Measurements from ENCODE around the gene GOLGA6A.
"Not testable (repeated sequence)": the region's sequence is repeated elsewhere in the genome, so short reads cannot be mapped to it uniquely, and the experiment has no call there.

GOLGA6A gene, protein sequence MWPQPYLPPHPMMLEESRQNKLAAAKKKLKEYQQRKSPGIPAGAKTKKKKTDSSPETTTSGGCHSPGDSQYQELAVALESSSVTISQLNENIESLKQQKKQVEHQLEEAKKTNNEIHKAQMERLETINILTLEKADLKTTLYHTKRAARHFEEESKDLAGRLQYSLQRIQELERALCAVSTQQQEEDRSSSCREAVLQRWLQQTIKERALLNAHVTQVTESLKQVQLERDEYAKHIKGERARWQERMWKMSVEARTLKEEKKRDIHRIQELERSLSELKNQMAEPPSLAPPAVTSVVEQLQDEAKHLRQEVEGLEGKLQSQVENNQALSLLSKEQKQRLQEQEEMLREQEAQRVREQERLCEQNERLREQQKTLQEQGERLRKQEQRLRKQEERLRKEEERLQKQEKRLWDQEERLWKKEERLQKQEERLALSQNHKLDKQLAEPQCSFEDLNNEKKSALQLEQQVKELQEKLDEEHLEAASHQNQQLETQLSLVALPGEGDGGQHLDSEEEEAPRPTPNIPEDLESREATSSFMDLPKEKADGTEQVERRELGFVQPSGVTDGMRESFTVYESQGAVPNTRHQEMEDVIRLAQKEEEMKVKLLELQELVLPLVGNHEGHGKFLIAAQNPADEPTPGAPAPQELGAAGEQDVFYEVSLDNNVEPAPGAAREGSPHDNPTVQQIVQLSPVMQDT

DNA sequence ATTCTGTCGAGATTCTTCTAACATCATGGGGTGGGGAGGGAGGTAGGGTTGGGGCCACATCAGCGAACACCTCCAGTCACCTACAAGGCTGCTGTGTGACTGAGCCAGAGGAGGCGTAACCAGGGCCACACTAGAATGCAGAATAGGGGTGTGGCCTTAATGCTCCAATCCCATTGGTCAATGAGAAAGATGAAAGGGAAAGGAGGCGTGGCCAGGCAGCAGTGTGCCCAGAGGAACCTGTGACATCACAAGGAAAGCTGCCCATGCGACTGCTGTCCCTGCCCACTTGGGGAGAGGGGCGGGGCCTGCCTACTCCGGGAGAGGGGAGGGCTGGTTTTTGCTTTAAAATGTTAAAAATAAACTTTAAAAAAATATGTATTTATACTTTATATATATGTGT lies at the start of gene GOLGA6A:
Gene GOLGA6A (minus strand): TSS at position 101 of the 400 bp plus-strand sequence. CDS start 41 bp downstream, at position 60.
- not testable (repeated sequence) for DNase-seq

DNA sequence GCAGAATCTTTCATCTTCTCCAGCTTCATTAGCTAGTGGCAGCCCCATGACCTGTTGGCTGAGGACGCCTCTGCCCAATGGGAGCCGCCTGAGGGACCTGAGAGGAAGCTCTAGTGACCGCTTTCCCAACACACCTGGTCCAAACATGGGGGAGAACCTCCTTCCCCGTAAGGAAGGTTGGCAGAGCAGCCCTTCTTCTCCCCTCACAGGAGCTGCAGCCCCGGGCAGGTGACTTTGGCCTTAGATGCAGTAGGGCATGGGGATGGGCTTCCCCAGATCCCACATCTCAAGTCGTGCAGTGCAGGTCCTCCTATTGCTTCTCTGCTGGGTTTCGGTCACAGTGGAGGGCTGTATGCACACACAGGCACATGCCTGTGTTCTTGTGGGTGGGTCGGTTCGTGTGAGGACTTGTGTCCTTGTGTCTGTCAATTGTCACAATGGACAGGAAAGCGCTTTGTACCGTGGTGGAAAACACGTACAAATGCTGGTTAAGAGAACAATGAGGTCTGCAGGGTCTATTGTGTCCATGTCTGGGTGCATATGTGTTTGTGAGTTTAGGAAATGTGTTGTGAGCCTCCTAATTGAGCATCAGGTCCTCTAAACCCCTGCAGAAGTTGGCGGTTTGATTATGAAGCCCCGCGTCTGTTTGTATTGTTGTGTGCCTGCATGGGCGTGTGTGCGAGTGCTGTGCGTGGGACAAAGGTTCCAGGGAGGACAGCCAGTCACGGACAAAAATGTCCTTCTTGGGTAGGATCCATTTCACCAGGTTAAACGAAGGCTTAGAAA lies 49.5 kb upstream of the GOLGA6A start:
- no peak for DNase-seq

DNA sequence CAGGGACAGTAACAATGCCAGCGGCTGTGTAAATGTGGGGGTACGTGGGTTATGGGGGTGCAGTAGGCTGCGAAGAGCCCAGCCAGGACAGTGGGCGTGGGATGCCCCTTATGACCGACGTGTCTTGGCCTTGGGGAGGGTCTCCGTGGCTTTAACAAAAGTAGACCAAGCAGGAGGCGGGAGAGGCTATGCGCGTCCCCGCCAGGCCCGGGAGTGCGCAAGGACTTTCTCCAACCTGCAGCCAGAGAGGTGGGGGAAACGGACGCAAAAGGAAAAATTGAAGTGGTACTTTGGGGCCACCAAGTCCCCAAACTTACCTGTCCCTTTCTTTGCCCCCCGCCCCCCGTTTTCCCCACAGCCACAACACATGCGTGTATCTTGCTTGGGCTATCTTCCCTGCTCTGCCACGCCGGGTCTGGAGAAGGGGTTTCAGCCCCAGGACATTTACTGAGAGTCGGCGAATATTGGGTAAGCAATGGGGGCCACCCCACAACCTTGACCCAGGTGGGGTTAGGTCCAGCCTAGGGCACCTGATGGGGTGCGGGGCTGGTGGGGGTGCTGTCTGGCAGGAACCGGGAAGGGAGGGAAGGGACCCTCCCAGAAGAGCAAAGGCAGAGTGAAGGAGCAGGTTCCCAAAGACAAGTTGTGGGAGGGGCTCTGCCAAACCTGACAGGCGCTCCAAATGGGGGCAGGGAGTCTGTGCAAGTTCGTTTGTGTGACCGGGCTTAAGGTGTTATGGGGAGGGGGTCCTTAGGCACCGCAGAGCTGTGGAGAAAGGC lies 48.7 kb upstream of the GOLGA6A start:
- no peak for DNase-seq

DNA sequence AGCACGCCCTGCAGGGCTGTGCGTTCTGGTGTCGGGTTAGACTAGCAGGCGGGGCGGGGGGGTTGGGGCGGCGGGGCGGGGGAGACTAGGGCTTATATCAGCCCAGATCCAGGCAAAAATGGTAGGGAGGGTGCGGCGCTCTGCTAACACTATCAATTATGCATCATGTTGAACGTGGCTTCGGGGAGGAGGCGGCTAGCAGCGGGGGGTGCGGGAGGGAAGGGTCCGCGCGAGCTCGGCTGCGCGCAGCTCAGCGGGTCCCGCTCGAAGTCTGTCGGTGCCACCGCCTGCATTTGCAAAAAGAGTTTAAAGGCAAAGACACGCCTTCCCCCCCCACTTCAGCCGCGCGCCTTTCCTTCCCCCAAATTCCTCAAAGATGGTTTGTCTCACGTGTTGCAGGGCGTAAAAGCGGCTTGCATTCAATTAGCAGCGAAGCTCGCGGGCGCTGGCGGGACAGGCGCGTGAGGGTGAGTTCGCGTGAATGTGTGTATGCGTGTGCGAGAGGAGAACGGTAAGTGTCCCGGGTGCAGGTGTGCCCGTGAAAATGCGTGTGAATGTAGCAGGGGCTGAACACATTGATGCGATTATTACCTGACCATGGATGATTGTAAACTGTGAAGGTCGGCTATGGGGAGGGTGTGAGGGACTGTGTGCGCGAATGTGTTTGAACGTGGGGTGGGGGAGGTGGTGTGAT lies 48.0 kb upstream of the GOLGA6A start, which contains the start of gene ISLR2:
Gene ISLR2 (plus strand): TSS at position 432 of the 694 bp plus-strand sequence. CDS start 2,169 bp downstream, outside the sequence.
- no peak for DNase-seq

DNA sequence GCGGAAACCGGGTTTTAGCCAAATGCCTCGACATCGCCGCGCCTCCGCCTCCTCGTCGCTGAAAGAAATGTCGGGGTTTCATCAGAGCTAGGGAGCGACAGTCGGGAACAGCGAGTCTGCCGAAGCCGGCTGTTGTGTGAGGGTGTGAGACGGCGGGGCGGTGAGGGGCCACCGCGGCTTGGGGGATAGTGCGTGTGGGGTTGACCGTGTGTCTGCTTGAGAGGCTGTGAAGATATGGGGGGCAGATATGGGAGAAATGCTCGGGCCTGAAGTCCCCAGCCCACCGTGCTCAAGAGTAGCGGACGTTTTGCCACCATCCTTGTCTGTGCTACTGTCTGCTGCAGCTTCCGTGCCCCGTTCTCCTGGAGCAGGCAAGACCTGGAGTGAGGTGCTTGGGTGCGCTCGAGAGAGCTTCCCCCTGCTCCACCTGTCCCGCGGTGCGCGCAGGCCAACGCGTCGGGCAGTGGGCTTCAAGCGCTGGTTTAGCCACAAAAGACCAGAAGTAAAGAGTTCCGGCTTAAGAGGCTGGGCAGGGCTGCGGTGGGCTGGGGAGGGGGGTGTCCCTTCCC lies 47.3 kb upstream of the GOLGA6A start:
- DNase-seq, result no peak

DNA sequence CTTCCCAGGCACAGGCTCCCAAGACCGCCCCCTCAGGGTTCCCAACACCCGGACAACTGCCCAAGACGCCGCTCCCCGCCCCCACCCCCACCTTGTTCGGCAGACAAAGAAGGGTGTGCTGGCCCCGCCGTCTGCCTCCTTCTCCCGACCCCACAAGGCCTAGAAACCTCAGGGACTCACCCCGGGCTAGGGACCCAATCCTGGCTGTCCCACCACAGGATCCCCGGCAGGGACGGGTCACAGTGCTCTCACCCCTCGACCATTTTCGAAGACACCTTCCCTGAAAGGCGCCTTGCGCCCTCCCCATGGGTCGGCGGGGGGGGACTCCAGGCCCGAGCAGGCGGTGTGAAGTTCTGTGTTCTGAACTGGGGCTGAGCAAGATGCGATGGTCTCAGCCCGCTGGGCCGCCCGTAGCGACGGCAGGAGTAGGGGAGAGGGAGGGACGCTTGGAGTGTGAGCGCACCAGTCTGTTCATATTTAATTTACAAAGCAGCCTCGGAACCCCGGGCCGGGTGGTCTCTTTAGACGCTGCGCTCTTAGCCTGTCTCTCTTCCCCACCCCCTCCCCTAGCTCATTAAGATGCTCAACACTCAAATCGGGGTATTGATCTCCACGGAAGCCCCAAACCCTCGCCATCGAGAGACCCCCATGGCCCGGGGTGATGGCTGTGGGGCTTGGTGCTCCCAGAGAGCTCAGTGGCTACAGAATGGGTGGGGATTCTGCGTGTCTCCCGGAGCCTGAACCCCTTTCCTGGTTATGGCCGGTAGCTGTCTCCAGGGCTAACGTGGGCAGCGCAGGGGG lies 46.6 kb upstream of the GOLGA6A start:
- no peak for DNase-seq

DNA sequence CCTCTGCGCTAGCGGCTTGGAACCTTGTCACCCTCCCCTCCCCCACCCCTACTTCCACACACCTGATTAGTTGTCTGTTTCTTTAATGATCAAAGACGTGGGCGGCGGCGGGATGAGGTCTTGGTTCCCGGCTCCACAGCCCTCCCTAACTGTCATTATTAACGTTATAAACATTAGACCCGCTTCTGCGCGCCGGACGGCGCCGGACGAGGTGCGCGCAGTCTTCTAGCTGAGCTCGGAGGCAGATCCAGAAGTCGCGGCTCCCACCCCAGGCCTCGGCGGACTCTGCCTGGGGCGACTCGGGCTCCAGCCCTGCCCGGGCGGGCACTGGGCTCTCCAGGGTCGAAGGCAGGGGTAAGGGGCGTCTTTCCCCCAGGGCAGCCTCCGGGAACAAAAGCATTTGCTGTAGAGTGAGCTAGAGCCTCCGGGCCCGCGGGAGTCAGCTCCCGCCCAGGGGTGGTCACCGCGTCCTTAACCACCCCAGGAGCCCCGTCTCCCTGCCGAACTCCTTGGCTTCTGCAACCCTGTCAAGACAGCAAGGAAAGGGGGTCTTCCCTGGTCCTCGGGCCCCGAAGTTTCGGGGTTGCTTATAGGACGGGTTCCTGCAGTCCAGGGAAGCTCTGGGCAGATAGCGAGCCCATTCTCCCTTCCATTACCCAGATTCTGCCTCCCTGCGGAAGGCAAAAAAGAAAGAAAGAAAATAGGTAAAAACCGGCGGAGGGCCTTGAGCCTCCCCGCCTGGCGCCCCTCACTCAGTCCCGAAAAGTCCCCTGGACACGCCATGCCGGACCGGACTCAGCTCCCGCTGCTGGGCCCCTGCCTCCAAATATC lies 45.8 kb upstream of the GOLGA6A start:
- DNase-seq, result no peak

DNA sequence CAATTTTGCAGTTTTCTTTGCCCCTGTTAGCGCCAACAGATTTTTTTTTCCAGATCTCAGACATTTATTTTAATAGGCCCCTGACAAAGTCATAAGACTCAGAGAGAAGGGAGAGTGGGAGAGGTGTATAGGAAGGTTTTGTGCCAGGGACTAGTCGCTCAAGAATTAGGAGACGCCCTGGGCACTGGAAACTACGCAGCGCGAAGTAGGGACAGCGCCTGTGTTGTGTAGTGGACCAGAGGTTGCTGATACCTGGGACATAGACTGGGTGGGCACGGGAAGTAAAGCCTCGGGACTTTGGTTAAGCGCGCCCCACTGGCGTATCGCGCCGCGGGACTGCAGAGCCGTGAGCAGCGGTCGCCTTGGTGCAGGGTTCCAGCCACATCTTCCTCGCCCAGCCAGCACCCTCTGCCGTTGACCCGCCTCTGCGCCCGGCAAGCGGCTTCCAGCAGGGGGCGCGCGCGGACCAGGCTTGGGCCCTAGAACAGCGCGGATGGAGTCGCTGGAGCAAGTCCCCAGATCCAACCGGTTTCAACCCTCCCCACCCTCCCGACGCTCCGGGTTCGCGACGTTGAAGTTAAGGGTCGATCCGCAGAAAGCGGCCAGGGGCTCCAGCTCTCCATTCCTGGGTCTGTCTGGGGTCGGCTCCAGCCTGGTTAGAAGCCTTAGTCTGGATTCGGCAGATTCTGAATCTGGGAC lies 45.1 kb upstream of the GOLGA6A start:
- peak; percentile 70 to 84 (median 78) for DNase-seq

DNA sequence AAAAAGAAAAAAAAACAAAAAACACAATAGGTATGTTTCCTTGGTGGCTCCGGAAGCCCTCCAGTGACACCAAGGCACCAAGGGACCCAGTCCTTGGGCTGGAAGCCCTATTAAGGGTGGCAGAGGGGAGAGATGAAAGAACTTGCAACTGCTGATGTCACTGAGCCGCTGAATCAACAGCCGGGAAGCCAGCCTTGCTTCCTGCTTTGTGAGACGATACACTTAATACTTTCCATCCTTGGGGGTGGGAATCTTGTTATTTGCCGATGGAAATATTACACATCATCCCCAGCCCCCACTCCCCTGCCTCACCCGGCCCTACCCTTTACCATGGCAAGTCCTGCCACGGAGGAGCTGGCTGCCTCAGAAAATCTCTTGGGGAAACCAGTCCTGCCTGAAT lies 42.4 kb upstream of the GOLGA6A start:
- DNase-seq, result no peak

DNA sequence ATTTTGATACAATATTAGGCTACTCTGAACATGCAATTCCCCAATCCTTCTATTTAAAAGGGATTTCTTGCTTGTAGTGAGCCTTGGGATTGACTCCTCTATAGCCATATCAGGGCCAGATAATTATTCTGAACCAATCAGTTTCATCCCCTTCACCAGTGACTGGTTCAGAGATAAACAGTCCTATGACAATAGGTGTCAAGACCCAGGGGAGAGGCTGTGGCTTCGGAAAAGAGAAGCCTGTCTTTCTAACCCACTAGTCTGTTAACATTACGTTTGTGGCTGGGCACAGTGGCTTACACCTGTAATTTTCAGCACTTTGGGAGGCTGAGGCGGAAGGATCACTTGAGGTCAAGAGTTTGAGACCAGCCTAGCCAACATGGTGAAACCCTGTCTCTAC lies 41.8 kb upstream of the GOLGA6A start:
- DNase-seq, result no peak

DNA sequence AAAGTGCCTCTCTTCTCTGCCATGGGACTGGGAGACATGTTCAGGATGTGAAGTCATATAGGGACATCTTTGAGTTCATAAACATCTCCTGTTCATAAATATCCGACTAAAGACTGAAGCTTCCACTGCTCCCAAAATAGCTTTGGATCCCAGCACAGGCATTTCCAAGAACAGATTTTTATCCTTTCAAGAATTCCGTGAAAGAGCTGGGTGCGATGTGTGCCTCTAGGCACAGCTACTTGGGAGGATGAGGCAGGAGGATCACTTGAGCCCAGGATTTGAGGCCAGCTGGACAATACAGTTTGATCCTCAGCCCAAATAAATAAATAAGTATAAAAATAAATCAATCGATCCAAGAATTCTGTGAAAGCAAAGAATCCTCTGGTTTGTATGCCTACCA lies 41.3 kb upstream of the GOLGA6A start:
- no peak for DNase-seq

DNA sequence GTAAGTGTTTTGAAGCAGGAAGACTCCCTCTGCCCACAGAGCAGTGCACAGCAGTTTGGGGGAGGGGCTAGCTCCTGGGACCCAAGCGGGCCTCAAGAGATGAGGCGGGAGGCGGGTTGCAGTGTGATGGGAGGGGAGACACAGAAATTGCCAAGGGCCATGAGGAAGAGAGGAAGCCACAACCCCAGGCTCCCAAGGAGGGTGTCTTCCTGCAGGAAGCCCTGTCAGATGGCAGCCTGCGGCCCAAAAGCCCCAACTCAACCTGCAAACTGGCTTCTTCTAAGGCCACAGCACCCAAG lies 40.7 kb upstream of the GOLGA6A start:
- DNase-seq, result no peak

DNA sequence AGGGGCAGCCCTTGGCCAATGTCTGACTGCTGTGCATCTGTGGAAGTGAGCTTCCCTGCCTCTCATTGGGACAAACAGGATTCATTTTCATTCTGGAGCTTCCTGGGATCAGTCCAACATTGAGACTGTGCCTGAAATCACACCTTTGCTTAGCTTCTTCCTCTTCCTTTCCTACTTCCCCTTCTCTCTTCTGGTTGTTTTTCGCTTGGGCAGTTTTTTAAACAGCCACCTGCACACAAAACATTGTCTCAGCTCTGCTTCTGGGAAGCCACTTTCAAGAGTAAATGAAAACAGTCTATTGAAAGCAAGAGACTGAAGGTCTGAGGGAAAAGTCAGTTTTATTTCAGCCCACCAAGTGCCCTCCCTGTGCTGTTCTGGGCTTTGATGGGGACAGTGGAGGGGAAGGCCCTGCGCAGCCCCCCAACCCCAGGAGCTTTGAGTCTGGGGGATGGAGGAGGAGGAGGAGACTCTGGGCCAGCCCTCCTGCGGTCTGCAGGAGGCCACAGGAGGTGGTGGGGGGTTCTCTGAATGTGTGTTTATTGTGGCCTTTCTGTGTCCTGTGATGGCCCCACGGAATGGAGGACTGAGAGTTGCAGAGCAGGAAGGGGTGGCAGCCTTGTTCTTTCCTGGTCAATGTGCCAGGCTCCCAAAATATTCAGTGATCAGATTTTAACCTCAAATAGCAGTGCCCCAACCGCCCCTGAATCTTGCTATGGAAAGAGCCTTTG lies 40.2 kb upstream of the GOLGA6A start:
- no peak for DNase-seq

DNA sequence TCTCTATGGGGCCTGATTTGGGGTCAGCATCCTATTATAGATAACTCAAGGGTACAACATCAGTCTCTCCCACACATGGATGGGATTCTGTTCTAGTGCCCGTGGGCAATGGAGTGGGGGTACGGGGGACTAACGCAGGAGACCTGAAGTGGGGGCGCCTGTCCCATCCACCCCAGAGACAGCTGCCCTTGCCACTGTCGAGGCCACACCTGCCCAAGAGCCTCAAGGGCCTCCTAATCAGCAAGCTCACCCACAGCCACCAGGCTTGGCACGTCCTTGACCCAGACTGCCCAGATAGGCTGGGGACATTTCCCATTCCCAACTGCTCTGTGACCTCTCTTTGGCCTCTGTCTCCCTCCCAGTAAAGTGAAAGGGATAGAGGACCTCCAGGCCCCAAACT lies 39.5 kb upstream of the GOLGA6A start:
- DNase-seq, result no peak

DNA sequence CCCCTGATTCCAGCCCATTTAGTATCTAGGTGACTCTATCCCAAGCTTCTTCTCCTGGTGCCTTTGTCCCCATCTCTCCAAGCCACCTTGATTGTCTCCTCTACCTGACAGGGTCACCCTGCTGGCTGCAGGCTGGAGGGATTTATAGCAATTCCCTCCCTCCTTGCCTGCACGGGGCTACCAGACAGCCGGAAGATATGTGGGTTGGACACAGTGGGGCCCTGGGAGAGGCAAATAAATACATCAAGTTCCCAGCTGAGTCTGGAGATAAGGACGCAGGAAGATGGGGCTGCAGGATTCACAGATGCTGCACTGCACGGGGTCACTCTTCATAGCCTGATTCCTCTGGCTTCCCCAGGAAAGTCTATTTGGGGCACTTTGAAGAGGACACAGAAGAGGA lies 38.7 kb upstream of the GOLGA6A start:
- no peak for DNase-seq

DNA sequence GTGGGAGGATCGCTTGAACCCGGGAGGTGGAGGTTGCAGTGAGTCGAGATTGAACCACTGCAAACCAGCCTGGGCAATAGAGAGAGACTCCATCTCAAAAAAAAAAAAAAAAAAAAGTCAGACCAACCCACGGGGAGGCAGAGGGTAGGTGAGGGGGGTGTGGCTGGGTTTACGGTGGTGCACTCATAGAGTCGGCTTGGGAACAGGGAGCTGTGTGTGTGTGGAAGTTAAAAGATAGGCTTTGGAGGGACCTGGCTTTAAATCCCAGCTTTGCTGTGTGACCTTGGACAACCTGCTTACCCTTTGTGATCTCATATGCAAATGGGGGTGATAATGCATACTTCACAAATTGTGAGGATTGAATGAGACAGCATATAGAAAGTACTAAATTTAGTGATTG lies 38.1 kb upstream of the GOLGA6A start:
- no peak for DNase-seq

DNA sequence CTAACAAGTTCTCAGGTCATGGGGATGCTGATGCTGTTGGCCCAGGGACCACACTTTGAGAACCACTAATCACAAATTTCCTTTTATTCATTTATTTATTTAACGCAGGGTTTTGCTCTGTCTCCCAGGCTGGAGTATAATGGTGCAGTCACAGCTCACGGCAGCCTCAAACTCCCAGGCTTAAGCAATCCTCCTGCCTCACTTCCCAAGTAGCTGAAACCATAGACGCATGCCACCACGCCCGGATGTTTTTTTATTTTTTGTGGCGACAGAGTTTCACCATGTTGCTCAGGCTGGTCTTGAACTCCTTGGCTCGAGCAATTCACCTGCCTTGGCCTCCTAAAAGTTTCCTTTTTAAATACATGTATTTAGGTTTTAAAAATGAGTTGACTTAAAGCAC lies 27.4 kb upstream of the GOLGA6A start:
- DNase-seq, result no peak

DNA sequence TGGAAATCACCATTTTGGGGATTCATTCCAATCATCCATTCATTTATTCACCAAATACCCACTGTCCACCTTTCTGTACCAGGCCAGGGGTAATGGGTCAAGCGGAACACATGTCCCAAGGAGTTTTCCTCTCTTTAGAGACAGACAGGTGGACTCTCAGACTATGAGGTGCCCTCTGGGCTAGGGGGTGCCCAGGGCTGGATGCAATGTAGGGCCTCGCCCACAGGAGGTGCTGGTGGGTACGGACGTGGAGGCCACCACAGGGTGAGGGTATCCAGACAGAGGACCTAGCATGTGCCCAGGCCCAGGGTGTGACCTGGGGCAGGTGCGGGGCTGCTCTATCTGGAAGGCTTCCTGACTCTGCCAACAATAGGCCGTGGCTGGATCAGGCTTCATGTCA lies 26.3 kb upstream of the GOLGA6A start:
- not testable (repeated sequence) for DNase-seq

DNA sequence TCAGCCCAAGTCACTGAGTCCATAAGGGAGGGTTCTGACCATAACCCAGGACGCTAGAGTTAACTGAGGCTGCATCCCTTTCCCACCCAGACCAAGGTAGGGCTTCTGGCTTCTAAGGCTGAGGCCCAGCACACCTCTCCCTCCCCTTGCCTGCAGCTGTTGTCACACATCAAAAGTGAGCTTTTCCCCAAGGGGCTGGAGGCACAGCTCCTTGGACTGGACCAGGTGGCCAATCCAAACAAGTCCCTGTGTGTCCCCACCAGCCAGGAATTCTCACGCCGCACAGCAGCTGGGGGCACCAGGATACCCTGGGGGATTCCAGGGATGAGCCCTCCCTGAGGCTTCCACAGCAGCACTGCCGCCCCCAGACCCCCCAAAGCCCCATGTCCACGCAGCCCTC lies 25.8 kb upstream of the GOLGA6A start:
- DNase-seq, result no peak
